ENCODE results near the gene TUBA4A. TPM values are rescaled to one million over a fixed set of nuclear protein-coding genes. Genes with fewer than 3 reads are reported as not detected.

TUBA4A gene
- total RNA-seq, 4 donors from 2014 or later, result 351 to 797 (median 386) TPM

DNA sequence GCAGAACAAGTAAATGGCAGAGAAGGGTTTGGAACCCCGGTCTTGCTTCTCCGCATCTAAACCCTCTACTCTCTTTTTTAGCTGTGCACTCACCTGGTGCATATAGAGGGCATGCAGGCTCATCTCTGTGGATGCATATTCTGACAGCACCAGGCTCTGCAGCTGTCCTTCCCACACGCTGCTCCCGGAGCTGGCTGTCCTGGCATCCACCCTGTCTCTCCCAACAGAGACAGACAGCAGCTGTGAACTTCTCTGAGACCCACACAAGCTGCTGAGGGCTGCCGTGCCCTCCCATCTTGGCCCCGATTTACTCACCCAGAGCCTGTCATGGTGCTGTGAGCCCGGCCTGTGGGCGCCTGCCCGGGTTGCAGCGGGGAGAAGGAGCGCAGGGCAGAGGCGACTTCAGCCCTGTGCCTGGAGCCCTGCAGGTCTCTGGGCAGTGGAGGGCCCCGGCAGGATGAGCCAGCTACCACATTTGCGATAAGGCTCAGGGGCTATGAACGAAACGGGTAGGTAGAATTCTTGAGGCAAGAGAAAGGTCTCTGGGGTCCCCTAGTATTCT, 31.7 kb downstream of the TUBA4A start:
- TF ChIP-seq, protein P1, sequence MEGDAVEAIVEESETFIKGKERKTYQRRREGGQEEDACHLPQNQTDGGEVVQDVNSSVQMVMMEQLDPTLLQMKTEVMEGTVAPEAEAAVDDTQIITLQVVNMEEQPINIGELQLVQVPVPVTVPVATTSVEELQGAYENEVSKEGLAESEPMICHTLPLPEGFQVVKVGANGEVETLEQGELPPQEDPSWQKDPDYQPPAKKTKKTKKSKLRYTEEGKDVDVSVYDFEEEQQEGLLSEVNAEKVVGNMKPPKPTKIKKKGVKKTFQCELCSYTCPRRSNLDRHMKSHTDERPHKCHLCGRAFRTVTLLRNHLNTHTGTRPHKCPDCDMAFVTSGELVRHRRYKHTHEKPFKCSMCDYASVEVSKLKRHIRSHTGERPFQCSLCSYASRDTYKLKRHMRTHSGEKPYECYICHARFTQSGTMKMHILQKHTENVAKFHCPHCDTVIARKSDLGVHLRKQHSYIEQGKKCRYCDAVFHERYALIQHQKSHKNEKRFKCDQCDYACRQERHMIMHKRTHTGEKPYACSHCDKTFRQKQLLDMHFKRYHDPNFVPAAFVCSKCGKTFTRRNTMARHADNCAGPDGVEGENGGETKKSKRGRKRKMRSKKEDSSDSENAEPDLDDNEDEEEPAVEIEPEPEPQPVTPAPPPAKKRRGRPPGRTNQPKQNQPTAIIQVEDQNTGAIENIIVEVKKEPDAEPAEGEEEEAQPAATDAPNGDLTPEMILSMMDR (IDR thresholded peaks at IDR 0.05 in 4 of 5, conservative IDR thresholded peaks at IDR 0.05 in 1 of 5), result no peak
- no peak for TF ChIP-seq POLR2A (IDR thresholded peaks at IDR 0.05)
- peaks cover 18 to 29% of the 10 kb centered on the region in 2 donors for H3K4me1 ChIP-seq
- H3K27me3 ChIP-seq, result no peaks in the 10 kb centered on the region
- ATAC-seq (no peak), DNase-seq (no peak)
- no peak overlapping the region for H3K4me3 ChIP-seq
- H3K36me3 ChIP-seq, result peaks cover 9 to 71% of the 10 kb centered on the region in 2 donors
- in situ Hi-C loops (cut with MboI; ENCODE audit: low sequenced_read_pairs in 4 of 4) (no loop called here), intact Hi-C loops (cut with DNase I; ENCODE audit: low total_unique reads) (no loop called here)
- H3K9me3 ChIP-seq, result no peaks in the 10 kb centered on the region
- H3K27ac ChIP-seq, result no peak overlapping the region

- peaks cover 9 to 71% of the 10 kb centered on the region in 2 donors for H3K36me3 ChIP-seq
- intact Hi-C loops (cut with DNase I; ENCODE audit: low total_unique reads) (no loop called here), in situ Hi-C loops (cut with MboI; ENCODE audit: low sequenced_read_pairs in 4 of 4) (no loop called here)
- TF ChIP-seq POLR2A (IDR thresholded peaks at IDR 0.05), result no peak
- TF ChIP-seq, protein P1 (IDR thresholded peaks at IDR 0.05 in 4 of 5, conservative IDR thresholded peaks at IDR 0.05 in 1 of 5), result no peak
- no peak for DNase-seq
- ATAC-seq, result no peak
- no peaks in the 10 kb centered on the region for H3K27me3 ChIP-seq
- peak overlapping the region in 2 of 4 donors; percentile 6 to 95 for H3K27ac ChIP-seq
- H3K4me3 ChIP-seq, result no peak overlapping the region
- peaks cover 19 to 29% of the 10 kb centered on the region in 2 donors for H3K4me1 ChIP-seq
- H3K9me3 ChIP-seq, result no peaks in the 10 kb centered on the region
Measured at GRCh38 chr2:219220652-219221402, 32.9 kb downstream of the TUBA4A start.

- intact Hi-C loops (cut with DNase I; ENCODE audit: low total_unique reads), result loop anchor here (1.0 kb wide), 1 partner anchor 9 kb away; the partner anchor contains the start of genes ANKZF1 and ATG9A
- ATAC-seq, result no peak
Measured at GRCh38 chr2:219219784-219220532, 33.8 kb downstream of the TUBA4A start.

DNA sequence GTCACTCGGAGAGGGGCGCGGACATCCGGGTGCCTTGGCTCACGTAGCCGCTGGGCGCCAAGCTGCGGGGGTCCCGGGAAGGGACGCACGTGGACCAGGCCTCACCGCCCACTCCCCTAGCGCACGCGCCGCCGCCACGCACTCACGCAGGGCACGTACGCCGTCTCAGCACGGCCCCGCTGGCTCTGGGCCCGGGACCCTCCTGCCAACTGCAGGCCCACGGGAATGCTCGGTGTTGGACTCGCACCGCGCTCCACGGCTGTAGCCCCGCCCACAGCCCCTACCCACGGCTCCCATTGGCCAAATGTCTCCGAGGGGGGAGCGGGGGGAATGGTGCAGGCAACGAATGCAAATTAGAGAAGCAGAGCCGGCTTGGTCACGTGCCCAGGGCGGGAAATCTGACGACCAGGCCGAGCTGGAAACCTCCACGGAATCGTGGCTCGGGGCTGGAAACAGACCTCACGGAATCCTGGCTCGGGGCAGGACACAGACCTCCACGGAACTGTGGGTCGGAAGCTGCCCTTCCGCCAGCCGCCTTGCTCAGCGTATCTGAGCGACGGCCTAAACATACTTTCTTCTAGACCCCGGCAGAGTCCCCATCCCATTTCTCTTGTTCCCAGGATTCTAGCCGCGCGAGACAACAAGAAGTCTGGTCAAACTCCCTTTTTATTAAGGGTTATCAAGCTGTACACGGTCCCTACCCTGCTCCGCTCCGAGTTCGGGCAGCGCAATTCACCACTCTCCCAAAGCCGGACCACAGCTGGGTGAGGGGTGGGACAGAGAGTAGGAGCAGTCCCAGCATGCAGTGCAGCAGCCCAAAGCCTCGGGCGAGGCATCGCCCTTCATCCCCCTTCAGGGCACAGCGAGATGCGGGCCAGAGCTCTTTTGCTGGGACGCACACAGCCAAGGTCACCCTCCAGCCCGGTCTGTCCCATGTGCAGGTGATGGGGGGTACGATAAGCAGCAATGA, 34.7 kb downstream of the TUBA4A start, which contains the start of gene ABCB6:
TSS of gene ABCB6 (minus strand) at position 227 of the 970 bp plus-strand sequence. CDS start 285 bp downstream, outside the sequence.
- H3K4me1 ChIP-seq, result peaks cover 19 to 29% of the 10 kb centered on the region in 2 donors
- TF ChIP-seq, protein P1 (IDR thresholded peaks at IDR 0.05 in 4 of 5, conservative IDR thresholded peaks at IDR 0.05 in 1 of 5), result no peak
- peak; percentile 54 to 78 for TF ChIP-seq POLR2A (IDR thresholded peaks at IDR 0.05)
- DNase-seq (peak; percentile 96 to 98), ATAC-seq (peak; percentile 82 to 84)
- H3K36me3 ChIP-seq, result peaks cover 5 to 69% of the 10 kb centered on the region in 2 donors
- intact Hi-C loops (cut with DNase I; ENCODE audit: low total_unique reads) (loop anchor here (1.0 kb wide), 2 partner anchors 10 to 41 kb away; partner anchors contain the start of genes ANKZF1, ATG9A and RETREG2), in situ Hi-C loops (cut with MboI; ENCODE audit: low sequenced_read_pairs in 4 of 4) (no loop called here)
- no peaks in the 10 kb centered on the region for H3K9me3 ChIP-seq
- peak within 1 kb of the TSS; percentile 55 to 74 (median 64) for H3K4me3 ChIP-seq
- H3K27me3 ChIP-seq, result no peaks in the 10 kb centered on the region
- H3K27ac ChIP-seq, result peak within 1 kb of the TSS; percentile 87 to 99 (median 94)

More at GRCh38 chr2:219219784-219220532, 33.8 kb downstream of the TUBA4A start:
- TF ChIP-seq POLR2A (IDR thresholded peaks at IDR 0.05), result no peak
- H3K9me3 ChIP-seq, result no peaks in the 10 kb centered on the region
- H3K36me3 ChIP-seq, result peaks cover 9 to 69% of the 10 kb centered on the region in 2 donors
- peaks cover 19 to 29% of the 10 kb centered on the region in 2 donors for H3K4me1 ChIP-seq
- peak overlapping the region; percentile 87 to 99 (median 94) for H3K27ac ChIP-seq
- H3K27me3 ChIP-seq, result no peaks in the 10 kb centered on the region
- peak overlapping the region in 1 of 4 donors; percentile 74 for H3K4me3 ChIP-seq
- no peak for DNase-seq
- in situ Hi-C loops (cut with MboI; ENCODE audit: low sequenced_read_pairs in 4 of 4), result no loop called here

All from gastrocnemius medialis (tissue), 4 donors.